GM10266 (cell line): ENCODE results near the gene ZSCAN5A.

Source experiments
- DNase-seq: peaks from one replicate; pipeline ENCODE4 v3.0.0; 2012; ENCODE audit errors: extremely low spot score
- CTCF ChIP-seq: IDR thresholded peaks from 2 replicates; pipeline ENCODE4 v1.5.1; 2012; ENCODE audit warnings: mild to moderate bottlenecking, low read depth; ENCODE audit not compliant: control insufficient read depth, insufficient read depth; ENCODE audit errors: missing control alignments

Gene ZSCAN5A

GRCh38 chr19:56301886-56302620, 12.6 kb downstream of the ZSCAN5A start:
- DNase-seq = no peak
- no peak for TF ChIP-seq CTCF

- TF ChIP-seq CTCF = no peak
- DNase-seq = no peak
Measured at GRCh38 chr19:56301155-56301554, 13.5 kb downstream of the ZSCAN5A start.

- no peak for TF ChIP-seq CTCF
- no peak for DNase-seq
Measured at GRCh38 chr19:56299688-56300087, 15.0 kb downstream of the ZSCAN5A start.

- DNase-seq = no peak
- TF ChIP-seq CTCF = no peak
Measured at GRCh38 chr19:56297010-56297409, 17.6 kb downstream of the ZSCAN5A start.

GRCh38 chr19:56295531-56296455, 18.8 kb downstream of the ZSCAN5A start:
- no peak for DNase-seq
- TF ChIP-seq CTCF = no peak

- TF ChIP-seq CTCF = no peak
- DNase-seq = no peak
Measured at GRCh38 chr19:56294549-56294948, 20.1 kb downstream of the ZSCAN5A start.

GRCh38 chr19:56291867-56292266, 22.8 kb downstream of the ZSCAN5A start:
- DNase-seq = no peak
- TF ChIP-seq CTCF = no peak
